ENCODE data around the gene SLC2A13.
A peak's percentile ranks its signal among the peaks of the same experiment; 100 is the strongest.
"Not testable (repeated sequence)": the region's sequence is repeated elsewhere in the genome, so short reads cannot be mapped to it uniquely, and the experiment has no call there.

The SLC2A13 gene

DNA sequence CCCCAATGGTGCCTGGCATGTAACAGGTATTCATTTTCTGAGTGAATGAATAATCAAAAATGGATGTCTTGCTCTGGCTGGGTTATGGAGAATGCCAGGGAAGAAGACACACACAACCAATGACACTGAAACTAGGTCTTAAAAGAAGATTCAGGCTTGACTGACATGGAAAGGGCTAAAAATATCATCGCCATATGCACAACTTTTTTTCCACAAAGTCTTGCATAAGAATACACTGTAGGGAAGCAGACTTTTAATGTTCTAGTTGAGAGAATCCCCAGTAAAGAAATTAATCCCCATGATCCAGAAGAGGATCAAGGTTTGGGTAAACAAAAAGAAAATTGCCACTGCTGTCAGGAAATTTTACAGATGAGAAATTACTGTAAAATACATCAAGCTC lies 116.4 kb downstream of the SLC2A13 start:
- DNase-seq, result no peak

DNA sequence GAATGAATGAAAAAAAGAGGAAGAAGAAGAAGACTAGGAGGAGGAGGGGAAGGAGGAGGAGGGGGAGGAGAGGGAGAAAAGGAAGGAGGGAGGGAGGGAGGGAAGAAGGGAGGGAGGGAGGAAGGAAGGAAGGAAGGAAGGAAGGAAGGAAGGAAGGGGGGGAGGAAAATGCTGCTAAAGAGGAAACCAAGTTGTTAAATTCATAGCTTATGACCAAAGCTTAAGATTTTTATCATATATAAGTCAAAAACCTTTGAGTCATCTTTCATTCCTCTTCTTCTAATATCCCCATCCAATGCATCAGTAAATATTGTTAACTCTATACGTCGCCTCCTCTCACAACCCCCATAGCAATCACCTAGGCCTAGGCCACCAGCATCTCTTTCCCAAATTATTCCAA lies 117.3 kb downstream of the SLC2A13 start:
- DNase-seq, result no peak

DNA sequence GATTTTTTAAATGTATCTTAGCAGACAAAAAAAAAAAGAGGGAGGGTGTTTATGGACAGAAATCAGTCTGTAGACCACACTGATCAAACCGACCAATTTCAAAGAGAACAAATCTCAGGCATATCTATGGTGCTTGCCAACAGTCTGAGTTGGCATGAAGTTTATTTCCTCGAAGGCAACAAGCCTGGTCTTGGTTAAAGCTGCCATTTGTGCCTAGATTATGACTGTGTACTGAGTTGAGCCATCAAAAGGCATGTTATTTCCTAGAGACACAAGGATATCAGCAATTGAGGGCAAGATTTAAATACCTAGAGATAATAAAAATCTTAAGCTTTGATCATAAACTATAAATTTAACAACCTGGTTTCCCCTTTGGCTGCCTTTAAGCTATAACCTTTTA lies 119.2 kb downstream of the SLC2A13 start:
- no peak for DNase-seq

DNA sequence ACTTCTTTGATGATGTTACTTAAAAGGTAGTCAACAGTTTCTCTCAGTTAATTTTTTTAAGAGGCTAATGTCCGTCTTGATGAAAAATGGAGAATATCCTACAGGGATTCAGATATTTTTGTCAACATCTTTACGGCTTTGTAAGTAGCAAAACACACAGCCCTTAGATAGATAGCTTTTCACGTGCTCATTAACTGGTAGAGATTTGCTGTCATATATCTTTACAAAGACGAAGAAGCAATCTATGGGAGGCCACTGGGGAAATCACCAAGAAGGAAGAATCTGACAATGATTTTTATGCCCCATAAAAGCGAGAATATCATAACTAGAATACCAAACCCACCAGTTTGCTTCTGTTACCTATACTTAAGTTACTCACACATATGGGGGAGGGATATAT lies 121.2 kb downstream of the SLC2A13 start:
- DNase-seq, result no peak

DNA sequence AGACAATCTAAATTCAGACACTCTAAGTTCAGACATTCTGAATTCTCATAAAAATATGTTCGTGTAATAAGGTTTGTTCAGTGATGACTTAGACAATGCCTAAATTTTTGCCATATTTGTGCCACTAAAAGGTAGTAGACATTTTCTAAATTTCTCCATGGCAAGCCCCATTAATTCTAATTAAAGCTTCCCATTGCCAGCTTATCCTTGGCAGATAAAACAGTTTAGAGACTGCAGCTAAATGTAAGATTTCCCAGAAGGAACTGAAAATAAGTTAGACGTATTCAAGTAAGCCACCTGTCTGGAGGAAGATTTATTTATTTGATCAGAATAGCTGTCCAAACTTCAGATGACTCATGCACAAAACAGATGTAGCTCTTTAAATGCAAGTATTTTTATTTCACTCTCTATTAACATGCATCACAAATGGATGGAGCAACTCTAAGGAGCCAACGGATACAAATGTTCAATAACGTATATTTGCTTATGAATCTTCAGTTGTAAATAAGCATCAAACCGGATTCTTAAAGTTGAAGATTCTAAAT lies 130.4 kb downstream of the SLC2A13 start:
- DNase-seq, result no peak

DNA sequence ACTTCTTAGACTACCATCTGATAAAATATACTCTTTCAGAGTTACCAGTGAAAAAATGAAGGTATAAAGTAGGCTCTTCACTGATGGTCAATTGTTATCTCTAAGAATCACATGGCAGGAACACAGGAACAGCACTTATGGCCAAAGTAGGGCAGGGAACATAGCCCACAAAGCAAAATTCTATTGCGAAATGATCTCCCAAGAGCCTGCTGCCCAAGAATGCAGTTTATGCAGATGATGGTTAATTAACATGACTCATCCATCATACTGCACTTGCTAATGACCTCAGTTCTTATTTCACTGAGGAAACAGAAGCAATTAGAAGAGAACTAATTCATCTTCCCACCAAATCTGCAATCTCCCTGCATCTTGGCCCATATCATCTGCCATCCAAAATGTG lies 133.8 kb downstream of the SLC2A13 start:
- no peak for DNase-seq

DNA sequence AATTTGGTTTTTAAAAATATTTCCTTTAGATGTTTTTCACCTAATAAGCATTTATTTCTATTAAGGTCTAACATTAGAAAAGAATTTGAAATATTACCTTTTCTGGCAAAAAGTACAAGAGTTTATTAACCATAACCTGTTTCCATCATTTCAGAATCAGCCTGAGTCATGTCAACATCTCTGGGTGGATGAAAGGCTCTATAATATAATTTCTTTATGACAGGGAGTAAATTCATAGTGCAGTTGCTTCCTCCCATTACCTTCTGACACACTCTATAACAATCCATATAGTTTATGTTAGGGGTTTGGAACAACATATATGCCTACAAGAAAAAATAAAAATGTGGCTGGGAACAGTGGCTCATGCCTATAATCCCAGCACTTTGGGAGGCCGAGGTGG lies 134.5 kb downstream of the SLC2A13 start:
- DNase-seq, result no peak

DNA sequence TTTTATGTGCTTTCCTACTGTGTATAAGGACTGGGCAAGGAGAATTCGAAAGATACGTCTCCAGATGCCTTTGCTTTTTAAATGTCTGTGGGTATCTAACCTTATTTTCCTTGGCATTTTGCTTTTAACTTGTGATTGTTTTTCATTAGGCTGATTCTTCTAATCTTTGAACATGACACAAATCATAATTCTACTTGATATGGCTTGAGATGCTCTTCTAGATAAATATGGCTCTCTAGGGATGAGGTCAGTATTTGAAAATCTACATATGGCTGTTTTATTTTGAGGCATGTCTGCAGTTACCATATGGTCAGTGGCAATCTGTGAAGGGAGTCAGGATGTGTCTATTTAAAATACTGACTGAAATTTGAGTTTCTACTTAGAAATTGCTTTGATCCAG lies 139.2 kb downstream of the SLC2A13 start:
- DNase-seq, result no peak

DNA sequence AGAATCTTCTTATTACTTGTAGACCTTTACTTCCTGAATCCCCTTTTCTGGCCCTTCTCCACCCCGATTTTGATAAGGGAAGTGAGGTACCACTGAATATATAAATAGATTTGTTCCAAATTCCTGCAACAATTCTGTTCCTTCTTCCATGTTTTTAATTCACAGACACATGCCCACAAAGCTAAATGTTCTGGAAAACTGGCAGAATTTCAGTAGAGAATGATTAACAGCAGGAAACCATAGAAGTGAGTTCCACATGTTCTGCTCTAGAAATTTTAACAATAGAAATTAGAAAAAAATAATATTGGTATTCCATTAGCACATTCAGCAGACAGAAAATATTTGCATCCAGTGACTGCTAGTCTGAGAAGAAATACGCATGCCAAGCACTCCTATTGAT lies 139.6 kb downstream of the SLC2A13 start:
- no peak for DNase-seq

DNA sequence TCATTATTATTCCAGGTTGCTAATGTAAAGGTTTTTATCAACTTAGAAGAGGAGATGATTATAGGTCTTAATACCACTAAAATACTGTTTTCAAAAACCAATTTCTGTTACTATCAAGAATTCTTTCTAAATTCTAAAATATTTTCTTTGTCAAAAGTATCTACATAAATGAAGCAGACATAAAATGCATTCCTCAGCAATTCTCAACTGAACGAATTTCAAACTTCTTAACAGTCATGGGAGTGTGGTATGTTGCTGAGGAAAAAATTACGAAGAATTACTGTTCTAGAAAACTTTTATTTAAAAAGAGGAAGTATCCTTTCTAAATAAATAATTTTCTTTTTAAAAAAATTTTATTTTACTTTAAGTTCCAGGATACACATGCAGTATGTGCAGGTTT lies 146.4 kb downstream of the SLC2A13 start:
- DNase-seq, result no peak

DNA sequence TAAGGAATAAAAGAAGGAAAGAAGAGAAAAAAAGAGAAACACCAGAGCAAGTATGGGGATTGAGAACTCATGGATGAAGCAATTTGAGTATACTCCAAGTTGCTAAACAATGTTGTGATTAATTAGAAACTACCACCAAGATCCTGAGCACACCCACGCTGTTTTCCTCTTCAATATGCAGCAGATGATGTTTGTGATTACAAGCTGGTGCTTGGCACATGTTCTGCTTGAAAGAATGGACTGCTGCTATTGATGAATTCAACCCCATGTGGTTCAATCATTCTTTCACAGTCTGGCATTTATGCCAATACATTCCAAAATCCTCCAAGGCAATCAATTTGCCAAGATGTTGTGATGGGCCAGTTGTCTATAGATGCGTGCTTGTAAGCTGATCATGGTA lies 146.8 kb downstream of the SLC2A13 start:
- DNase-seq, result no peak

DNA sequence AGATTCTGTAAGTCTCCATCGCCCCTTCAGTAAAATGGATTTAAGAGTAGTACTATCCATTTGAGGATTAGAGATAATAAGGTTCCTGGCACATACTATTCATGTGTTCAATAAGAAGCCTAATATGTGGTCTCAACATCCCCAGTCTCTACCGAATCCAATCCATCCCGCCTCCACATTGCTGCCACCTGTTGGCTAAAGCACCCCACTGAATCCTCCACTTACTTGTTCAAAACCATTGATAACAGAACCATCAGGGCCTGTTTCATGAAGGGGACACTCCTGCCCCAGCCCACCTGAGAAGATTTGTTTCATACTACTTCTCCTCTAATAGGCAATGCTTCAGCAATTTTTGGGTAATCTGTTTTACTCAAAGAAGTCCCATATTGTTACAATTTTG lies 147.5 kb downstream of the SLC2A13 start:
- DNase-seq, result peak; percentile 13

DNA sequence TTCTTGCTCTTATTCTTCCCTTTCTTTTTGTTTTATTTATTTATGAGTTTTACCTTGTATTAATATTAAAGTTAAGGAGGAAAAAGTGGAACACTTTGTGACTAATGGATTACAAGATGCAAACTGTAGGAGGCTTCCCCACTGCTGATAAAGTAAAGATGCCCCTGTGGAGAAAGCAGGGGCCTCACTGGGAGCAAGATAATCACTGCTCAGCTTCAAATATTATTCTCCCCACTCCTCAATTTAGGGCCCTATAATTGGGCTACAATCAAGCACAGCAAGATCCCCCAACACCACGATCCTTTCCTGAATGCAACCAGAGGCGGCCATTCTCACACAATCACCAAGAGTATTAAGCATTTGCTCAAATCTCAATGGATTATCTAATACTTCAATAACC lies 149.2 kb downstream of the SLC2A13 start:
- no peak for DNase-seq

DNA sequence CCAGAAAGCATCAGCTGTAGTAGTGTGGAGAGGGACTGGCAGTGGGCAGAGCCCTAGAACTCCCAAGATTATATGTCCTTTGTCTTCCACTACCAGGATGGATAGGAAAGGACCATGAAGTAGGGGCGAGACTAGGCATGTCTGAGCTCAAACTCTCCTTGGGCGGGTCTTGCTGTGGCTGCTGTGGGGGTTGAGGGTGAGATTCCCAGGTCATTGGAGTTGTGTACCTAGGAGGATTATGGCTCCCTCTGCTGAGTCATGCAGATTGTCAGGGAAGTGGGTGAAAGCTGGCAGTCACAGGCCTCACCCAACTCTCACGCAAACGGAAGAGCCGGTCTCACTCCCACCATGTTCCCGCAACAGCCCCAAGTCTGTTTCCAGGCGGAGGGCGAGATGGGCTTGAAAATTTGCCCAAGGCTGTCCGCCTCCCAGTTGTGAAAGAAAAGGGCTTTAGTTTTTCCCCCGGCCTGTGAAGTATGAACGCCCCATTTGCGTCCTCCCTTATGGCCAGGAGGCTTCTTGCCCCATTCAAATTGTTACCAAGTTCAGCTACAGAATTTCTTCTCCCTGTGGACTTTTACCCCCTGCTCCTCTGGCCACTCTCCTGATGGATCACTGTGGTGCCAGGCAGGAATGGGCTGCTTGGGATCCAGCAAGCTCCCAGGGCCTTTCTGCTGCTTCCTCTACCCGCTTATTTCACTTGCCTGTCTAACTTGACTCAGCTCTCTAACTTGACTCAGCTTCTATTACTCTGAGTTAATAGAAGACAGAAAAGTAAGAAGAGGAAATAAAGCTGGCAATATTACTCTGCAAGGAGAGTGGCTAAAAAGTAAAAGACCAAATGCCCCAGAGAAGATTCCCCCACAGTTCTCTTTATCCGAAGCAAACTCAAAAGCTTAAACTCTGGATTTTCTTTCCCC lies 159.3 kb downstream of the SLC2A13 start:
- DNase-seq, result no peak

DNA sequence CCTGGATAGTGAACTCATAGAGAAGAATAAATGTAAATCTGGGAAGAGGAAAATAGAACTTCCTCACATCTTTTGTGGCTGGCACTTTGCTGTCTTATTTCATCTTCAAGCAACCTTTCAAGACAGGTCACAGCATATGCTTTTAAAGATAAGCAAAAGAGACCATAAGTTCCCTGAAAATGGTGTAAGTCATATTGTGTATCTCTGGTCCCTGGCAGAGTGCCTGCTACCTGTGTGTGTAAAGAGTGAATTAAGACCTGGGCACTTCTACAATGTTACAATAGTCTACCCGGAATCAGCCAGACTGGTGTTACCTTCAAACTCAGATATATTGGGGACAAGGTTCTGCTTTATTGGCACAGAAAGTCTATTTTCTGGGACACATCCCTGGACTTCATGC lies 168.8 kb downstream of the SLC2A13 start:
- DNase-seq, result no peak

DNA sequence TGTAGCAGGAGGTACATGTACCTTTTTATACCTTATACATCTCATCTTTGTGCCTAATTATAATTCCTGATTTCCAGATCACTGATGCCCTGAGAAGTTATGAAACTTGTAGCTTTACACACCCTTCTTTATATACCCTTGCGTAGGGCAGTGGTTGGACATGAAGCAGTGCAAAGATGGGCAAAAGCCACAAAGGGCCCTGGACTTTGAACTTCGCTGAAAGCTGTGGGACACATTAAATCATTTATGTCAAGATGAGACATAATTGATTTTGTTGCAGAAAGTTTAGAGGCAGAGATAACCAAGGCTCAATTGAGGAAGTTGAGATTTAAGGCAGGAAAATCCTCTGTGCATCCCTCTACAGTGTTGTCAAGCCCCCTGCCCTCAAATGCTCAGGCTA lies 170.0 kb downstream of the SLC2A13 start:
- no peak for DNase-seq

DNA sequence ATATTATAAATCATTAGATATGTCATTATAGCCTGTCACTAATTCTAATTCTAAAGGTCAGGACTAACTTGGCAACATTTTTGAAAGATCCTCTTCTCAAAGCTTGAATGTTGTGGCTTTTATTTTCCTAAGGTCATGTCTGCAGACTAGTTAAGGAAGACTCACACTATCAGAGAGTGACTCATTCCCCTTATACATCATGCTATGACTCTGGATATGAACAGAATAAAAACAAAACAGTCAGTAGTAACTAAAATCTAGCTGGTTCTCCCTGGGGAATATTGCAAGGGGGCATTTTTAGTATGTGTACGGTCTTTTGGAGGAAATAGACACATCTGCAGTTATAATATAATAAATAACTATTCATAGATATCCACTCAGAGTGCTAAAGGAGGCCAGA lies 170.6 kb downstream of the SLC2A13 start:
- no peak for DNase-seq

DNA sequence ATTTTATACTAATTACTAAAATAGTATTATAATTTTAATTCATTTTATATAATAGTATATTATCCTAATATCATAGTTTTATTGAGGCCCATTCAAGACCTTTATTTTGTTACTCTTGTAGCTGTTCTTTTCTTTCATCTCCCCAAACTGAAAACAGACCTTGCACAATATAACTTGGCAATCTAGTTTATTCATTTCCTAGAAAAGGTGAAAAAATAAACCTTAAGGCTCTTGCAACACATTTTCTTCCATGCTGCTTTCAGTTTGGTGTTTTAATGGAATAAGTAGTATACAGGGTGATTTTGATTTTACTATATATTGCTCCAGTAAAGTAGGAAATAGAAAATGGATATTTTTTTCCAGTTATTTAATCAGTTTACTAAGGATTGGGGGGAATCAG lies 174.0 kb downstream of the SLC2A13 start:
- no peak for DNase-seq

DNA sequence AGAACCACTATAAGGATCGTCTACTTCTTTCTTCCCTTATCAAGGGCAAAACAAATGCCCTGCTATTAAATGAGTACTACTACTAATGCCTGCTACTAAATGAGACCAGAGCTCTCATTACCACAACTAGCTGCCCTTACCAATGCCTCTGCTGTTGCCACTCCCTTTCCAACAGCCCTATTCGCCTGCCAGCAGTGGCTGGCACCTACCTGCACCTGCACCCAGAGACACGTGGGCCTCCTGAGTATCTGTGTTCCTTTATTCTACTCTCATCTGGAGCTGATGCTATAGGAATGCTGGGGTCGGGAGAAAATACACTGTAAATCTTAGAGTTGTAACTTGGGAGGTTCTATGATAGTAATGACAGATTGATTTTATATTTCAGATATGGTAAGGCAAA lies 174.7 kb downstream of the SLC2A13 start:
- DNase-seq, result no peak

DNA sequence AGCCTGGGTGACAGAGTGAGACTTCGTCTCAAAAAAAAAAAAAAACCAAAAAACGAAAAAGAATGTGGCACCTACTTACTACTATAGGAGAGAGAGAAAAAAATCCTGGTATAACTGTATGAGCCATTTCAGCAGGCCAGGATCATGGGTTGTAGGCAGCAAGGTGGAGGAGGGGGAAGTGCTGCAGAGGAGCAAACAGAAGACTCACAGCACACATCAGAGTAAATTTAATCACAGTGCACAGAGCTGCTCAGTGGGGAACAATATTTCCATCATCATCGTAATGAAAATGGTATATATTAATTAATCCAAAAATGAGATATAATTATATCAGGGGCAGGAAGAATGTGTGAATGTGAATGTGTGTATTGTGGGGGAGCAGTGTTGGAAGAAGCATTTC lies 175.8 kb downstream of the SLC2A13 start:
- peak; percentile 12 for DNase-seq

DNA sequence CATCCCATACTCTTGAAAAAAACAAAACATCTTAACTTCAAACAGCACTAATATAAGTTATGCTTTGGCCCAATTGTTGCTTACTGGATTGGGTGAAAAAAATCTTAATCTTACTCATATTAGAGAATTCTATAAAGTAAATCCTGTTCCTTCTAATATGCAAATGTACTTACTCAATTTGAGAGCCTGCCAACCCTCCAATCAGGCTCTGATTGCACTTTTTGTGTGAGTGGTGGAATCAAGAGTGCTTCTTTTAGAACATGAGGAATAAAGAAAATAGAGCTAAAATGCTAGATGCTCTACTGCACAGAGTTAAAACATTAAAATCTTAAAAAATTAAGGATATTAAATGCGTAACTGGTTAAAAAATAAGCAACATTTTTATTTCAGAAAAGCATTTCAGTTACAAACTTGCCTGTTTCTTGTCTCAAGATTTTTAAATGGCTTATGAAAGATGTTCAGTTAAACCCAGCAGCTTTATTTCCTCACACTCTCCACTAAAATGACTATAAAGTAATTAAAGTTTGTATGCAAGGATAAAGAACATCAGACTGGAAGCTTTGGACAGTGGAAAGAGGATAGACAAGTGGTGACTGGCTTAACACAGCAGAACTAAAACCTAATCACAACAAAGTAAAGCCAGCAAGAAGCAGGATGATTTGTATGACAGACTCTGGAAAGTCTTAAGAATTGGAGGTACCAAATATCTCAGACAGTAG lies 177.5 kb downstream of the SLC2A13 start:
- no peak for DNase-seq

DNA sequence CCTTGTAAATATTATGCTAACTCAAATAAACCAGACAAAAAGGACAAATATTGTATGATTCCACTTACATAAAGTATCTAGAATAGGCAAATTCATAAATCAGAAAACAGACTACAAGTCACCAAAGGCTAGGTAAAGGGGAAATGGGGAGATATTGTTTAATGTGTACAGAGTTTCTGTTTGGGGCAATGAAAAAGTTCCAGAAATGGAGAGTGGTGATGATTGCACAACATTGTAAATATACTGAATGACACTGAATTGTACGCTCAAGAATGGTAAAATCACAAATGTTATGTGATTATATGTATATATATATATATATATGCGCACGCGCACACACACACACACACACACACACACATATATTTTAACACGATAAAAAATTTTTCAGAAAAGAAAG lies 182.5 kb downstream of the SLC2A13 start:
- DNase-seq, result no peak

DNA sequence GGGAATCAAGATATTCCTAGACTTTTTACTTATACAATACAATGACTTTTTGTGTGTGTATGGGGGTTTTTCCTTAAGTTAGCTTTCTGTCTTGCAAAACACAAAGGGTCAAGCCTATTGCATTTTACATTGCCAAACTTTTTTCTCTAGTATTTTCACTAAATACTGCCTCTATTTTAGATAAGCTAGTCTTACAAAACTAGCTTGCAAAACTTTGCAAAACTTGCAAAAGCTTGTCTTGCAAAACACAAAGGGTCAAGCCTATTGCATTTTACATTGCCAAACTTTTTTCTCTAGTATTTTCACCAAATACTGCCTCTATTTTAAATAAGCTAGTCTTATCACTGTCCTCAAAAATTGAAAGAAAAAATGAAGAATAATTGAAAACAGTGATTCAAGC lies 183.3 kb downstream of the SLC2A13 start:
- not testable (repeated sequence) for DNase-seq

DNA sequence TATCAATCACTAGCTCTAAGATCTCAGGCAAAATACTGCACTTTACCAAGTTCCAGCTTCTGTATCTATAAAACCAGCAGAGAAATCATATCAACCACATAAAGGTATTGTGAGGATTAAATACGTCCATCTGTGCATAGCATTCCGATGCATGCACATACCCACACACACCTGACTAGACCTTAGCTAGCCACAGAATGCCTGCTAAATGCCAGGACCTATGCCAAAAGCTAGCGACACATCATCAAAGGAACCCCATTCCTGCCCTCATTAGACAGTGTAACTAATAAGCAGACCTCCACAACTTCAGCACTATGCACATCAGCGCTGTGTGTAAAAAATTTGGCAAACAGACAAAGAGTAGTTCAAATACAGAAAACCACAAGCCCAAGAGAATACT lies 185.2 kb downstream of the SLC2A13 start:
- no peak for DNase-seq
